Activated T-cell treated with anti-CD3 and anti-CD28 coated beads, Interleukin-2, amount 50 U/mL, for 72 hours (primary cell): ENCODE measurements around the gene ELMOD1. TPM values are rescaled to one million over a fixed set of nuclear protein-coding genes. Genes with fewer than 3 reads are reported as not detected.

Experiments used
- ATAC-seq, 2 donors: fragments of 150-1000 bp; cut with Tn5 transposase; replicated peaks in 1 of 2; 2 replicates each; pipeline ENCODE4 v1.10.0; 2021; ENCODE audit warnings: moderate library complexity in 2 of 2, mild to moderate bottlenecking in 1 of 2
- DNase-seq, 2 donors: peaks; one replicate each; pipeline ENCODE4 v3.0.0; 2021 to 2022; ENCODE audit warnings: mixed read lengths in 1 of 2
- H3K27ac Mint-ChIP-seq: one replicate; pipeline ENCODE4 v1.8.0; 2022; ENCODE audit warnings: mild to moderate bottlenecking, moderate library complexity, mixed read lengths
- H3K27me3 Mint-ChIP-seq: one replicate; pipeline ENCODE4 v1.8.0; 2022; ENCODE audit warnings: low read depth, mixed read lengths
- H3K36me3 Mint-ChIP-seq, 2 donors: one replicate each; pipeline ENCODE4 v1.8.0; 2022; ENCODE audit warnings: mixed read lengths in 2 of 2, mild to moderate bottlenecking in 1 of 2; ENCODE audit not compliant: insufficient read depth in 2 of 2
- H3K4me1 Mint-ChIP-seq: one replicate; pipeline ENCODE4 v1.8.0; 2022; ENCODE audit warnings: low read depth, mixed read lengths
- H3K4me3 Mint-ChIP-seq, 2 donors: one replicate each; pipeline ENCODE4 v1.8.0; 2022; ENCODE audit warnings: mild to moderate bottlenecking in 2 of 2, mixed read lengths in 2 of 2, moderate library complexity in 2 of 2
- H3K9me3 Mint-ChIP-seq, 2 donors: one replicate each; pipeline ENCODE4 v1.8.0; 2022; ENCODE audit warnings: mixed read lengths in 2 of 2
- total RNA-seq, 2 donors: library from RNA; stranded (reverse); gene quantifications; one replicate each; pipeline ENCODE4 v1.2.3, GENCODE V29; 2022

ELMOD1 gene
- total RNA-seq, 2 donors from 2014 or later: not detected

GRCh38 chr11:107669191-107669740 is 78.3 kb downstream of the ELMOD1 start:
- H3K27me3 Mint-ChIP-seq: peaks cover 15% of the 10 kb centered on the region
- no peak overlapping the region for H3K27ac Mint-ChIP-seq
- no peak for ATAC-seq
- H3K36me3 Mint-ChIP-seq: no peaks in the 10 kb centered on the region
- DNase-seq: no peak
- H3K4me1 Mint-ChIP-seq: no peaks in the 10 kb centered on the region
- H3K4me3 Mint-ChIP-seq: no peak overlapping the region
- no peaks in the 10 kb centered on the region for H3K9me3 Mint-ChIP-seq

- DNase-seq (no peak), ATAC-seq (no peak)
- no peak overlapping the region for H3K27ac Mint-ChIP-seq
- no peaks in the 10 kb centered on the region for H3K9me3 Mint-ChIP-seq
- H3K4me3 Mint-ChIP-seq: no peak overlapping the region
- no peaks in the 10 kb centered on the region for H3K36me3 Mint-ChIP-seq
- H3K27me3 Mint-ChIP-seq: peaks cover 19% of the 10 kb centered on the region
- no peaks in the 10 kb centered on the region for H3K4me1 Mint-ChIP-seq
These were observed 79.1 kb downstream of the ELMOD1 start for GRCh38 chr11:107669893-107670601.

- DNase-seq (no peak), ATAC-seq (no peak)
- peaks cover 20% of the 10 kb centered on the region for H3K27me3 Mint-ChIP-seq
These were observed 85.0 kb downstream of the ELMOD1 start for GRCh38 chr11:107675902-107676301.

GRCh38 chr11:107676336-107677057 is 85.5 kb downstream of the ELMOD1 start:
- DNase-seq (no peak), ATAC-seq (no peak)
- H3K9me3 Mint-ChIP-seq: no peaks in the 10 kb centered on the region
- peaks cover 20% of the 10 kb centered on the region for H3K27me3 Mint-ChIP-seq
- H3K4me1 Mint-ChIP-seq: no peaks in the 10 kb centered on the region
- no peaks in the 10 kb centered on the region for H3K36me3 Mint-ChIP-seq
- no peak overlapping the region for H3K4me3 Mint-ChIP-seq
- no peak overlapping the region for H3K27ac Mint-ChIP-seq

More at GRCh38 chr11:107675902-107676301, 85.0 kb downstream of the ELMOD1 start:
- H3K4me3 Mint-ChIP-seq: no peak overlapping the region
- H3K9me3 Mint-ChIP-seq: no peaks in the 10 kb centered on the region
- H3K27ac Mint-ChIP-seq: no peak overlapping the region
- no peaks in the 10 kb centered on the region for H3K36me3 Mint-ChIP-seq
- H3K4me1 Mint-ChIP-seq: no peaks in the 10 kb centered on the region

GRCh38 chr11:107677924-107678631 is 87.1 kb downstream of the ELMOD1 start:
- no peak overlapping the region for H3K27ac Mint-ChIP-seq
- H3K4me1 Mint-ChIP-seq: no peaks in the 10 kb centered on the region
- no peaks in the 10 kb centered on the region for H3K36me3 Mint-ChIP-seq
- H3K9me3 Mint-ChIP-seq: no peaks in the 10 kb centered on the region
- no peak for DNase-seq
- no peak overlapping the region for H3K4me3 Mint-ChIP-seq
- ATAC-seq: no peak
- peaks cover 19% of the 10 kb centered on the region for H3K27me3 Mint-ChIP-seq

- Mint-ChIP-seq H3K4me1 (no peaks in the 10 kb centered on the region), H3K9me3 (no peaks in the 10 kb centered on the region), H3K36me3 (no peaks in the 10 kb centered on the region), H3K4me3 (no peak overlapping the region), H3K27ac (no peak overlapping the region), H3K27me3 (peaks cover 19% of the 10 kb centered on the region)
- DNase-seq (no peak), ATAC-seq (no peak)
These were observed 87.7 kb downstream of the ELMOD1 start for GRCh38 chr11:107678632-107678971.

- Mint-ChIP-seq H3K27me3 (peaks cover 19% of the 10 kb centered on the region), H3K4me1 (no peaks in the 10 kb centered on the region), H3K9me3 (no peaks in the 10 kb centered on the region), H3K4me3 (no peak overlapping the region), H3K27ac (no peak overlapping the region), H3K36me3 (no peaks in the 10 kb centered on the region)
- no peak for DNase-seq
- ATAC-seq: no peak
These were observed 88.5 kb downstream of the ELMOD1 start for GRCh38 chr11:107679255-107680024.

GRCh38 chr11:107682171-107682570 is 91.2 kb downstream of the ELMOD1 start:
- no peaks in the 10 kb centered on the region for H3K4me1 Mint-ChIP-seq
- H3K36me3 Mint-ChIP-seq: no peaks in the 10 kb centered on the region
- H3K27me3 Mint-ChIP-seq: peaks cover 12% of the 10 kb centered on the region
- H3K27ac Mint-ChIP-seq: no peak overlapping the region
- H3K4me3 Mint-ChIP-seq: no peak overlapping the region
- ATAC-seq (no peak), DNase-seq (no peak)
- H3K9me3 Mint-ChIP-seq: no peaks in the 10 kb centered on the region

- no peaks in the 10 kb centered on the region for H3K4me1 Mint-ChIP-seq
- no peak for DNase-seq
- no peak for ATAC-seq
- H3K27me3 Mint-ChIP-seq: peaks cover 12% of the 10 kb centered on the region
- H3K9me3 Mint-ChIP-seq: no peaks in the 10 kb centered on the region
- H3K36me3 Mint-ChIP-seq: no peaks in the 10 kb centered on the region
- no peak overlapping the region for H3K27ac Mint-ChIP-seq
- H3K4me3 Mint-ChIP-seq: no peak overlapping the region
These were observed 91.6 kb downstream of the ELMOD1 start for GRCh38 chr11:107682572-107682971.

GRCh38 chr11:107683061-107683460 is 92.1 kb downstream of the ELMOD1 start:
- DNase-seq: no peak
- no peak overlapping the region for H3K4me3 Mint-ChIP-seq
- H3K27me3 Mint-ChIP-seq: peaks cover 12% of the 10 kb centered on the region
- no peak overlapping the region for H3K27ac Mint-ChIP-seq
- ATAC-seq: no peak
- no peaks in the 10 kb centered on the region for H3K4me1 Mint-ChIP-seq
- no peaks in the 10 kb centered on the region for H3K36me3 Mint-ChIP-seq
- no peaks in the 10 kb centered on the region for H3K9me3 Mint-ChIP-seq

- no peak overlapping the region for H3K27ac Mint-ChIP-seq
- DNase-seq: no peak
- H3K4me3 Mint-ChIP-seq: no peak overlapping the region
- no peak for ATAC-seq
- no peaks in the 10 kb centered on the region for H3K4me1 Mint-ChIP-seq
- H3K27me3 Mint-ChIP-seq: peaks cover 12% of the 10 kb centered on the region
- no peaks in the 10 kb centered on the region for H3K36me3 Mint-ChIP-seq
- no peaks in the 10 kb centered on the region for H3K9me3 Mint-ChIP-seq
These were observed 92.9 kb downstream of the ELMOD1 start for GRCh38 chr11:107683807-107684206.

GRCh38 chr11:107688322-107688918 is 97.5 kb downstream of the ELMOD1 start:
- no peak overlapping the region for H3K4me3 Mint-ChIP-seq
- no peaks in the 10 kb centered on the region for H3K9me3 Mint-ChIP-seq
- DNase-seq: no peak
- no peak overlapping the region for H3K27ac Mint-ChIP-seq
- peaks cover 9% of the 10 kb centered on the region for H3K4me1 Mint-ChIP-seq
- no peaks in the 10 kb centered on the region for H3K36me3 Mint-ChIP-seq
- peaks cover 31% of the 10 kb centered on the region for H3K27me3 Mint-ChIP-seq
- ATAC-seq: no peak
